ENCODE measurements around the gene MED25. TPM values are rescaled to one million over a fixed set of nuclear protein-coding genes. Genes with fewer than 3 reads are reported as not detected.
"Not testable (repeated sequence)": the region's sequence is repeated elsewhere in the genome, so short reads cannot be mapped to it uniquely, and the experiment has no call there.

Gene MED25
- total RNA-seq, 1 donor from 2014 or later, result 33.0 TPM

DNA sequence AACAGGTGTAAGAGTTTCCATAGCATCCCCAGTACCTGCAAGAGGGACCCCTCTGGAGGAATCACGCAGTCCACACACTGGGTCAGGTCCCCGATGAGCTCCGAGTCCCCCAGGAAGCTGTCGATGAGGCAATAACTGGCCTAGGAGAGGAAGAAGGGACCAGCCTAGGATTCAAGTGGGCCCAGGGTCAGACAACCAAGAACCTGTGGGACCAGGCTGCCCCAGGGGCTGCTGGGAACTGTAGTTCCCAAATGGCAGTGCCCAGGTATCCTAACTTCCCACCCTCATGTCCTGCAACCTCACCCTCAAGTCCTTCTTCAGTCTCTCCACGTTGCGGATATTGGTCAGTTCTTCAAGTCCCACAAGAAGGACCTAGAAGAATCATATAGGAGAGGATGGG is 6.8 kb upstream of the MED25 start:
- DNase-seq (ENCODE audit: low spot score), result no peak
- intact Hi-C loops (cut with DNase I), result loop anchor here (5.0 kb wide), 2 partner anchors 44 to 56 kb away; partner anchors contain the start of genes AP2A1 and PNKP

- DNase-seq (ENCODE audit: low spot score), result no peak
- intact Hi-C loops (cut with DNase I), result loop anchor here (2.0 to 5.0 kb wide), 3 partner anchors 38 to 55 kb away; partner anchors contain the start of genes AP2A1, PNKP and PTOV1
Observed at GRCh38 chr19:49812452-49812996, 5.6 kb upstream of the MED25 start.

GRCh38 chr19:49812997-49813861 is 4.9 kb upstream of the MED25 start, which contains the start of gene FUZ:
FUZ (minus strand) TSS chr19:49813292; CDS start chr19:49813106, 186 bp downstream.
- intact Hi-C loops (cut with DNase I), result loop anchor here (2.0 to 5.0 kb wide), 3 partner anchors 38 to 54 kb away; partner anchors contain the start of genes AP2A1, PNKP and PTOV1
- peak; percentile 98 for DNase-seq (ENCODE audit: low spot score)

GRCh38 chr19:49814010-49814409 is 4.1 kb upstream of the MED25 start:
- no peak for DNase-seq (ENCODE audit: low spot score)
- intact Hi-C loops (cut with DNase I), result loop anchor here (5.0 kb wide), 2 partner anchors 47 to 53 kb away; partner anchors contain the start of genes AP2A1 and PNKP

DNA sequence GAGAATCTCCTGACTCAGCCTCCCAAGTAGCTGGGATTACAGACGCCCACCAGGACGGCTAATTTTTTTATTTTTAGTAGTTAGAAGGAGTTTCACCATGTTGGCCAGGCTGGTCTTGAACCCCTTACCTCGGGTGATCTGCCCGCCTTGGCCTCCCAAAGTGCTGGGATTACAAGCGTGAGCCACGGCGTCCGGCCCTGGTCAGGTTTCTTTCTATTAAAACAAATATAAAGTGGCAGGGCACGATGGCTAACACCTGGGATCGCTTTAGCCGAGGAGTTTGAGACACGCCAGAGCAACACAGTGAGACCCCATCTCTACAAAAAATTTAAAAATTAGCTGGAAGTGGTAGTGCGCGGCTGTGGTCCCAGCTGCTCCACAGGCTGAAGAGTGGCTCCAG is 1.5 kb upstream of the MED25 start:
- DNase-seq (ENCODE audit: low spot score), result no peak
- intact Hi-C loops (cut with DNase I), result no loop called here

DNA sequence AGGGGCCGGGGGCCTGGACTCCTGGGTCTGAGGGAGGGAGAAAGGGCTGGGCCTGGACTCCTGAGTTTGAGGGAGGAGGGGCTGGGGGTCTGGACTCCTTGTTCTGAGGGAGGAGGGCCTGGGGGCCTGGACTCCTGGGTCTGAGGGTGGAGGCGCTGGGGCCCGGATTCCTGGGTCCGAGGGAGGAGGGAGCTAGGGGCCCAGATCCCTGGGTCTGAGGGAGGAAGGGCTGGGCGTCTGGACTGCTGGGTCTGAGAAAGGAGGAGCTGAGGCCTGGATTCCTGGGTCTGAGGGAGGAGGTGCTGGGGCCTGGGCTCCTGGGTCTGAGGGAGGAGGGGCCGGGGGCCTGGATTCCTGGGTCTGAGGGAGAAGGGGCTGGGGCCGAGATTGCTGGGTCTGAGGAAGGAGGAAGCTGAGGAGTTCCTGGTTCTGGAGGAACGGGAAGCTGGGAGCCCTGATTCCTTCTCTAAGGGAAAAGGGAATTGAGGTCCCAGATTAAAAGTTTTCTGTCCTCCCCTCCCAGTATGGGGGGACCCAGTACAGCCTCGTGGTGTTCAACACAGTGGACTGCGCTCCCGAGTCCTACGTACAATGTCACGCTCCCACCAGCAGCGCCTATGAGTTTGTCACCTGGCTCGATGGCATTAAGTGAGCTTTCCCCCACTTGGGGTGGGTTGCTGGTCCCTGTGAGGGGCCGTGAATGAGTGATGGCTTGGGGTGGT is 721 bp downstream of the MED25 start:
- DNase-seq (ENCODE audit: low spot score), result no peak
- intact Hi-C loops (cut with DNase I), result no loop called here

- intact Hi-C loops (cut with DNase I); DNase-seq (ENCODE audit: low spot score): not testable (repeated sequence)
Observed at GRCh38 chr19:49819452-49820115, 1.5 kb downstream of the MED25 start.

GRCh38 chr19:49820125-49820524 is 2.0 kb downstream of the MED25 start:
- no peak for DNase-seq (ENCODE audit: low spot score)

DNA sequence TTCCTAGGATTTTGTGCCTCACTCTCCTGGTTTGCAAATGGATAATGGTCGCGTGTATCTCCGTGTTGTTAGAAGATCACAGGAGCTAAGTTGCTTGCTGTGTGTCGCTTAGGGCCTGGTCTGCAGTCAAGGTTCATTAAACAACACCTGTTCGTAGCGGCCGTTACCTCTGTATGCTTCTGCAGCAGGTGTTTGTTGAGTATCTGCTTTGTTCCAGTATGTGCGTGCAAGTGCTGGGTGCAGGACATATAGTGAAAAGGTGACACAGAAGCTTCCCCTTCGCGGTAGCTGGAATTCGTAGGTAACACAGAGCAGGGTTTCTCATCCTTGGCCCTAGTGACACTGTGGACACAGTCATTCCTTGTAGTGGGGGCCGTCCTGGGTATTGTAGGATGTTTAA is 5.4 kb downstream of the MED25 start:
- DNase-seq (ENCODE audit: low spot score), result no peak
- intact Hi-C loops (cut with DNase I), result no loop called here

More at GRCh38 chr19:49820125-49820524, 2.0 kb downstream of the MED25 start:
- intact Hi-C loops (cut with DNase I), result no loop called here

DNA sequence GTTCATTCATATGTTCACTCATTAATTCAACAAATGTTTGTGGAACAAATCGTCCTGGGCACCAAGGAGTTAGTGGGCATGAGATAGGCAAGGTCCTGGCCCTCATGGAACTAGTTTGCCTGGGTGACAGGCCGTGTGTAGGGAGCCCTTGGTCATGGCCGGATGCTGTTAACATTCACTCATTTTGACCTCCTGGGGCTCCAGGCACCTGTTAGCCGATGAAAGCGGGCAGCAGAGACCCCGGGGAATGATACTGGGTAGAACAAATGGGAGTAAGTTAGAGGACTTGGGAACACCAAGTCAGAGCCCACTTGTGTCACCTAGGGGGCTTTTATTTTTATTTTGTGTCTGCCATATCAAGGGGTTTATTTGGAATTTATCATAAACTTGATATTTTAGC is 6.6 kb downstream of the MED25 start:
- no peak for DNase-seq (ENCODE audit: low spot score)
- intact Hi-C loops (cut with DNase I), result no loop called here

DNA sequence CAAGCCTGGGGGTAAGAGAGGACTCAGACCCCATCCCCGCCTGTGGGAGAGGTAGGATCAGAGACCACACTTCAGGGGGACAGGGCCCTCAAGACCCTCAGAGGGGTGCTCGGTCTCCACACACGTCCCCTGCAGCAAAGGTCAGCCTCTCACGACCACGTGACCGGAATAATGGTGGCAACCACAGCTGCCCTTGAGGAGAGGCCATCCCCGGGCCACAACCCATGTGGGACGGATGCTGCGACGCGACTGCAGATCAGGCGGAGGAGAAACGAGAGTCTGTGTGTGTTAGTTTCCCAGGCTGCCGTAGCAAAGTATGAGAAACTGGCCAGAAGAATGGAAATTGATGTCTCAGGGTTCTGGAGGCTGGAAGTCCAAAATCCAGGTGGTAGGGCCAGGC is 8.9 kb downstream of the MED25 start:
- intact Hi-C loops (cut with DNase I), result no loop called here
- DNase-seq (ENCODE audit: low spot score), result no peak

- no peak for DNase-seq (ENCODE audit: low spot score)
- intact Hi-C loops (cut with DNase I), result no loop called here
Observed at GRCh38 chr19:49829200-49829599, 11.1 kb downstream of the MED25 start.

- intact Hi-C loops (cut with DNase I), result no loop called here
Observed at GRCh38 chr19:49829721-49830120, 11.6 kb downstream of the MED25 start.

GRCh38 chr19:49830766-49831165 is 12.7 kb downstream of the MED25 start:
- intact Hi-C loops (cut with DNase I), result no loop called here
- no peak for DNase-seq (ENCODE audit: low spot score)

More at GRCh38 chr19:49829721-49830120, 11.6 kb downstream of the MED25 start:
- DNase-seq (ENCODE audit: low spot score), result no peak

GRCh38 chr19:49831592-49831991 is 13.5 kb downstream of the MED25 start:
- no peak for DNase-seq (ENCODE audit: low spot score)
- intact Hi-C loops (cut with DNase I), result no loop called here

GRCh38 chr19:49832556-49832955 is 14.5 kb downstream of the MED25 start:
- intact Hi-C loops (cut with DNase I), result no loop called here
- DNase-seq (ENCODE audit: low spot score), result no peak

GRCh38 chr19:49833599-49833998 is 15.5 kb downstream of the MED25 start:
- intact Hi-C loops (cut with DNase I), result no loop called here
- DNase-seq (ENCODE audit: low spot score), result no peak

DNA sequence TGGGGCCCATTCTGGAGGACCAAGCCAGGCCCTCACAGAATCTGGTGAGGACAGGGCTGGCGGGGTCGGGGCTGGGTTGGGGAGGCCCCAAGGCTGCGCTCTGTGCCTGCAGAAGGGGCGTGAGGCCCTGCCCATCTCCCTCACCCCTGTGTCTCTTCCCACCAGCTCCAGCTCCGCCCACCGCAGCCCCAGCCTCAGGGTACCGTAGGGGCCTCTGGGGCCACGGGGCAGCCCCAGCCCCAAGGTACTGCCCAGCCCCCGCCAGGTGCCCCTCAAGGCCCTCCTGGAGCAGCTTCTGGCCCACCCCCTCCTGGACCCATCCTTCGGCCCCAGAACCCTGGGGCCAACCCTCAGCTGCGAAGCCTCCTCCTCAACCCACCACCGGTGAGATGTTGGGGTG is 17.5 kb downstream of the MED25 start:
- intact Hi-C loops (cut with DNase I), result no loop called here
- no peak for DNase-seq (ENCODE audit: low spot score)

- no peak for DNase-seq (ENCODE audit: low spot score)
- intact Hi-C loops (cut with DNase I), result no loop called here
Observed at GRCh38 chr19:49836176-49837008, 18.3 kb downstream of the MED25 start.
